GM23338 (cell line): ENCODE results near the gene ALDH6A1. TPM values are rescaled to one million over a fixed set of nuclear protein-coding genes. Genes with fewer than 3 reads are reported as not detected.

Experiments used
- ATAC-seq: fragments of 200-7000 bp; cut with Tn5 transposase; 3 replicates; pipeline ENCODE4 v1.9.1; 2020
- DNase-seq: peaks from one replicate; pipeline ENCODE4 v3.0.0-alpha.2; 2015; ENCODE audit warnings: low spot score
- H2AFZ ChIP-seq: fragments of 200-600 bp; sonication (generic); 2 replicates; pipeline ENCODE4 v1.8.0; 2016; ENCODE audit warnings: antibody characterized with exemption, mild to moderate bottlenecking, moderate library complexity
- H3F3A ChIP-seq: fragments of 200-600 bp; sonication (generic); replicated peaks from 2 replicates; pipeline ENCODE4 v1.8.0; 2017; ENCODE audit warnings: antibody characterized with exemption, mixed run types, low read depth
- H3K27ac ChIP-seq: fragments of 200-600 bp; sonication (generic); 2 replicates; pipeline ENCODE4 v1.6.1; 2016; ENCODE audit warnings: low read depth
- H3K27me3 ChIP-seq: fragments of 200-600 bp; sonication (generic); 2 replicates; pipeline ENCODE4 v1.8.0; 2016; ENCODE audit warnings: mild to moderate bottlenecking, mixed run types, moderate library complexity; ENCODE audit not compliant: insufficient read depth
- H3K36me3 ChIP-seq: fragments of 200-600 bp; sonication (generic); 2 replicates; pipeline ENCODE4 v1.8.0; 2016; ENCODE audit warnings: mild to moderate bottlenecking; ENCODE audit not compliant: insufficient read depth
- H3K4me1 ChIP-seq: fragments of 200-600 bp; sonication (generic); 2 replicates; pipeline ENCODE4 v1.8.0; 2016; ENCODE audit warnings: mild to moderate bottlenecking, moderate library complexity; ENCODE audit not compliant: insufficient read depth
- H3K4me2 ChIP-seq: fragments of 200-600 bp; sonication (generic); 2 replicates; pipeline ENCODE4 v1.7.1; 2017; ENCODE audit warnings: mixed run types
- H3K4me3 ChIP-seq: fragments of 200-600 bp; sonication (generic); 2 replicates; pipeline ENCODE4 v1.6.1; 2016; ENCODE audit warnings: mixed run types
- H3K79me2 ChIP-seq: fragments of 200-600 bp; sonication (generic); replicated peaks from 2 replicates; pipeline ENCODE4 v1.8.0; 2017; ENCODE audit warnings: mild to moderate bottlenecking; ENCODE audit not compliant: insufficient read depth
- H3K9me2 ChIP-seq: fragments of 200-600 bp; sonication (generic); 2 replicates; pipeline ENCODE4 v1.8.0; 2017; ENCODE audit not compliant: insufficient read depth
- H4K20me1 ChIP-seq: fragments of 200-600 bp; sonication (generic); replicated peaks from 2 replicates; pipeline ENCODE4 v1.8.0; 2017; ENCODE audit warnings: mild to moderate bottlenecking; ENCODE audit not compliant: insufficient read depth
- H3K27ac Mint-ChIP-seq: 2 replicates; pipeline ENCODE4 v1.8.0; 2020; ENCODE audit warnings: inconsistent platforms, mild to moderate bottlenecking, moderate library complexity, mixed read lengths
- H3K27me3 Mint-ChIP-seq: 3 replicates; pipeline ENCODE4 v1.8.0; 2022; ENCODE audit warnings: low read depth, mild to moderate bottlenecking, moderate library complexity, mixed read lengths, inconsistent platforms; ENCODE audit not compliant: insufficient read depth, poor library complexity
- H3K36me3 Mint-ChIP-seq: 3 replicates; pipeline ENCODE4 v1.8.0; 2021; ENCODE audit warnings: low read depth, mild to moderate bottlenecking, inconsistent platforms, moderate library complexity, mixed read lengths
- H3K4me1 Mint-ChIP-seq: 3 replicates; pipeline ENCODE4 v1.8.0; 2020; ENCODE audit warnings: mild to moderate bottlenecking, inconsistent platforms, mixed read lengths
- H3K4me3 Mint-ChIP-seq: 3 replicates; pipeline ENCODE4 v1.8.0; 2021; ENCODE audit warnings: moderate library complexity, mild to moderate bottlenecking, inconsistent platforms, mixed read lengths
- H3K9me3 Mint-ChIP-seq: 3 replicates; pipeline ENCODE4 v1.8.0; 2020; ENCODE audit warnings: moderate library complexity, mild to moderate bottlenecking, inconsistent platforms, mixed read lengths
- EZH2 ChIP-seq: fragments of 200-600 bp; sonication (generic); IDR thresholded peaks from one replicate; pipeline ENCODE4 v1.8.0; 2017; ENCODE audit warnings: antibody characterized with exemption, mild to moderate bottlenecking, low read depth; ENCODE audit not compliant: unreplicated experiment
- EZH2phosphoT487 ChIP-seq: fragments of 200-600 bp; sonication (generic); IDR thresholded peaks from one replicate; pipeline ENCODE4 v1.8.1; 2018; ENCODE audit warnings: antibody characterized with exemption; ENCODE audit not compliant: unreplicated experiment
- NANOG ChIP-seq: IDR thresholded peaks from 2 replicates; pipeline ENCODE4 v1.6.1; 2016; ENCODE audit warnings: antibody characterized with exemption, borderline replicate concordance
- POLR2AphosphoS5 ChIP-seq: IDR thresholded peaks from 2 replicates; pipeline ENCODE4 v1.6.1; 2016; ENCODE audit warnings: antibody characterized with exemption, low read depth
- REST ChIP-seq: IDR thresholded peaks from one replicate; pipeline ENCODE4 v1.6.1; 2018; ENCODE audit warnings: antibody characterized with exemption; ENCODE audit not compliant: unreplicated experiment
- STAT1 ChIP-seq: IDR thresholded peaks from one replicate; pipeline ENCODE4 v1.6.1; 2016; ENCODE audit warnings: antibody characterized with exemption; ENCODE audit not compliant: unreplicated experiment
- ZNF331 ChIP-seq: fragments of 250-450 bp; sonication (Bioruptor Pico); IDR thresholded peaks from 2 replicates; pipeline ENCODE4 v1.5.0; 2020; ENCODE audit warnings: low read depth, mild to moderate bottlenecking, moderate library complexity
- ZNF462 ChIP-seq: fragments of 250-450 bp; sonication (Bioruptor Pico); IDR thresholded peaks from 2 replicates; pipeline ENCODE4 v1.5.0; 2020; ENCODE audit warnings: mild to moderate bottlenecking, moderate library complexity
- polyA plus RNA-seq: library from polyadenylated mRNA; unstranded; fragments of >200 nt; fragmentation: Nextera tagmentation; extraction: Ambion mirVana; gene quantifications from 2 replicates; pipeline ENCODE4 v1.2.1, GENCODE V29; 2016
- total RNA-seq: library from RNA; depleted of rRNA; stranded (reverse); fragments of >200 nt; shearing (Covaris generic); gene quantifications from 2 replicates; pipeline ENCODE4 v1.2.3, GENCODE V29; 2014

The ALDH6A1 gene
- total and polyA plus RNA-seq, 2 experiments from 2014 or later = 16.1 to 28.0 TPM

- no peak overlapping the region for H2AFZ ChIP-seq
- H3K4me2 ChIP-seq = no peak overlapping the region
- no peak for ATAC-seq
- Mint-ChIP-seq H3K4me1 (no peaks in the 10 kb centered on the region), H3K4me3 (no peak overlapping the region), H3K27ac (no peak overlapping the region), H3K27me3 (no peaks in the 10 kb centered on the region), H3K36me3 (peaks cover 24% of the 10 kb centered on the region), H3K9me3 (no peaks in the 10 kb centered on the region)
- H3K4me1 ChIP-seq = no peaks in the 10 kb centered on the region
- no peaks in the 10 kb centered on the region for H3K36me3 ChIP-seq
- H3K9me2 ChIP-seq = no peaks in the 10 kb centered on the region
- H3K27ac ChIP-seq = no peak overlapping the region
- no peaks in the 10 kb centered on the region for H3F3A ChIP-seq
- no peaks in the 10 kb centered on the region for H3K79me2 ChIP-seq
- H4K20me1 ChIP-seq = no peaks in the 10 kb centered on the region
- no peak overlapping the region for H3K4me3 ChIP-seq
- no peaks in the 10 kb centered on the region for H3K27me3 ChIP-seq
- TF ChIP-seq REST (no peak), ZNF331 (no peak), EZH2 (no peak), ZNF462 (CRISPR knock-in tag) (no peak), POLR2AphosphoS5 (no peak), NANOG (no peak), EZH2phosphoT487 (no peak), STAT1 (no peak)
- no peak for DNase-seq
Measured at GRCh38 chr14:74065746-74066575, 18.3 kb downstream of the ALDH6A1 start.
